Motor neuron (in vitro differentiated cells): ENCODE data around the gene BMP2. TPM values are rescaled to one million over a fixed set of nuclear protein-coding genes. Genes with fewer than 3 reads are reported as not detected.
A peak's percentile ranks its signal among the peaks of the same experiment; 100 is the strongest.

Source experiments
- ATAC-seq, 8 experiments: fragments of 200-7000 bp; cut with Tn5 transposase; replicated peaks in 6 of 8; 2 replicates each; pipeline ENCODE4 v1.8.0; 2021; ENCODE audit warnings: mild to moderate bottlenecking in 8 of 8, moderate library complexity in 8 of 8
- H3K27ac ChIP-seq, 2 donors: fragments of 250-450 bp; sonication (Bioruptor Pico); 2 replicates each; pipeline ENCODE4 v1.9.0; 2021; ENCODE audit warnings: antibody characterized with exemption in 2 of 2, mild to moderate bottlenecking in 2 of 2, moderate library complexity in 1 of 2
- H3K4me1 ChIP-seq, 2 donors: fragments of 250-450 bp; sonication (Bioruptor Pico); replicated peaks in 1 of 2; 2 replicates each; pipeline ENCODE4 v1.6.1; 2021; ENCODE audit warnings: antibody characterized with exemption in 2 of 2, mild to moderate bottlenecking in 2 of 2, moderate library complexity in 1 of 2
- H3K4me3 ChIP-seq, 5 donors: fragments of 250-450 bp; sonication (Bioruptor Pico); 2 replicates each; pipeline ENCODE4 v1.9.0; 2021; ENCODE audit warnings: antibody characterized with exemption in 5 of 5, mild to moderate bottlenecking in 5 of 5, moderate library complexity in 4 of 5
- WGBS, 10 experiments: fragments of 450-650 bp; shearing (Covaris generic); methylation state at CpG; one replicate each; pipeline ENCODE4 v1.0.0; 2022; 5-methylcytosine and 5-hydroxymethylcytosine counted together
- in situ Hi-C, 9 experiments: fragments of 400-800 bp; cut with MboI; loops; one replicate each; pipeline ENCODE4 v1.15.0; 2021; ENCODE audit warnings: low sequenced_read_pairs in 9 of 9, low pct_unique_long_range_greater_than_20kb in 2 of 9; ENCODE audit not compliant: unreplicated experiment in 9 of 9
- total RNA-seq, 8 experiments: library from RNA; unstranded; fragments of 300-600 nt; gene quantifications; 2 replicates each; pipeline versions ENCODE4 v1.2.3 to v1.2.4, GENCODE V29; 2022

Gene BMP2
- total RNA-seq, 8 experiments from 2014 or later: 0.96 to 25.2 (median 3.1) TPM

GRCh38 chr20:6744805-6745204 is 22.7 kb upstream of the BMP2 start:
- Histone ChIP-seq H3K4me1 (no peaks in the 10 kb centered on the region), H3K4me3 (no peak overlapping the region), H3K27ac (no peak overlapping the region)
- WGBS, 10 experiments: 17 to 93% (median 79%) methylated on average over 1 to 4 of the region's 4 CpGs
- in situ Hi-C loops: no loop called here
- ATAC-seq: peak in 1 of 8 experiments; percentile 24

GRCh38 chr20:6746901-6747609 is 20.4 kb upstream of the BMP2 start:
- peak in 3 of 8 experiments; percentile 32 to 76 (median 50) for ATAC-seq
- 0 to 98% (median 80%) methylated on average over 1 to 5 of the region's 6 CpGs; no CpG with 5 or more reads in 1 of the 10 experiments for WGBS, 10 experiments
- in situ Hi-C loops: no loop called here
- Histone ChIP-seq H3K4me1 (no peaks in the 10 kb centered on the region), H3K4me3 (no peak overlapping the region), H3K27ac (no peak overlapping the region)

DNA sequence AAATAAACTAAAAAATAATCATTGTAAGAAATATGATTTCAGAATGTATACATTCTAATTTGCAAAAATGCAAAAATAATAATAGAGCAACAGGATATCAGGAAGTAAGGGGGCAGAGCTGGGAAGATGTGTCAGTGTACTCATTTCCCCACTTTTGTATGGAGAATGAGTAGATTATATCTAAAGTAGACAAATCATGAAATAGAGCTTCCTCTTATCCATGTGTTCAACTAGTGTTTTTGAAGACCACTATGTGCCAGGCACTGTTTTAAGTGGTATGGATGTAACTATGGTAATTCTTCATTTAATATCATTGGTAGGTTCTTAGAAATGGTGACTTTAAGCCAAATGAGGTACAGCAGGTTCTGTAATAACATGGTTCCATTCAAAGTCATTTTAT is 17.0 kb upstream of the BMP2 start:
- H3K4me3 ChIP-seq: no peak overlapping the region
- no peaks in the 10 kb centered on the region for H3K4me1 ChIP-seq
- H3K27ac ChIP-seq: no peak overlapping the region
- ATAC-seq: no peak
- in situ Hi-C loops: loop anchor here in 3 of 9 experiments (25.0 kb wide), 4 partner anchors 488 to 1112 kb away; no protein-coding TSS in a partner anchor

- Histone ChIP-seq H3K4me3 (no peak overlapping the region), H3K27ac (no peak overlapping the region), H3K4me1 (no peaks in the 10 kb centered on the region)
- in situ Hi-C loops: loop anchor here in 3 of 9 experiments (25.0 kb wide), 4 partner anchors 495 to 1105 kb away; no protein-coding TSS in a partner anchor
- WGBS, 10 experiments: 48 to 100% (median 88%) methylated on average over 1 to 4 of the region's 4 CpGs
- ATAC-seq: no peak
These were observed 10.5 kb upstream of the BMP2 start for GRCh38 chr20:6756693-6757595.

DNA sequence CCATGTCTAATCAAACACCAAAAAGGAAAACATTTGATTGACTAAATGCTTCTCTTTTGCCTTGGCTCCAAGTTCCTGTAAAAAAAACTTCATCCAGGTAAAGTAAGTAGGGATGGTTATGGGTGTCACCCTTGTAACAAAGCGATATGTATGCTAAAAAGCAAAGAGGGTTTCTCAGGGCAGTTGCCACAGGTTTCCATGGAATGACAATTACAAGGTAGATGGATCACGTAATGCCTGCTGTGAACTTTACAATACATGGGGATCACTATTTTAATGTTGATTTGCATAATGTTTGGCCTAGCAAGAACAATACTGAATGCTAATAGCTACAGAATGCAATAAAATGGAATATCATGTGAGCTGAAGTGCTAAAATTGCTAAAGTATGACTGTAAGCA is 2.9 kb upstream of the BMP2 start:
- no peak overlapping the region for H3K4me3 ChIP-seq
- H3K4me1 ChIP-seq: peaks cover 0 to 2% of the 10 kb centered on the region in 2 donors
- no peak overlapping the region for H3K27ac ChIP-seq
- 20 to 94% (median 85%) methylated on average over 1 to 2 of the region's 2 CpGs; no CpG with 5 or more reads in 2 of the 10 experiments for WGBS, 10 experiments
- no peak for ATAC-seq
- in situ Hi-C loops: loop anchor here in 3 of 9 experiments (25.0 kb wide), 4 partner anchors 498 to 1098 kb away; no protein-coding TSS in a partner anchor

DNA sequence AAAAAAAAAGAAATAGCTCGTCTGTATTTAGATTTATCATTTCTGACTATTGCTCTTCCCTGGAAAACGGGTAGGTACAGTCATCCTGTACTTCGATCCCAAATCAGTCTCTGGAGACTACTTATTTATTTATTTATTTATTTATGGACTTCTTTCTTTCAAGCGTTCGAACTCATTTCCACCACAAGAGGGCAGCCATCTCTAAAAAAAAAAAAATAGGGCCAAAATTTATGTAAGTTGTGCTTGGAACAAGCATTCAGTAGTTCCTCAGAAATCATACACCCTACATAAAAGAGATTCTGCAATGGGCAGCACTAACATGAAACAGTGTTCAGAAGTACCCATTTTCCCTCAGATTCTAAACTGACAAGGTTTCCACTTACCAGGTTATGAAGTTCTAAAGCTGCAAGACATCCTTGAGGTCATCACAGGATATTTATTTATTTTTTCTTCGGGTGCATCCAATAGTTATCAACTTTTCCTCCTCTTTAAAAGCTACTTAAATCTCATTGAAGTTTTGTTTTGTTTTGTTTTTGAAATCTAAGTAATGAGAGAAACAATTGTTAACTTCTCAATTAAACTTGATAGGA is 1.9 kb upstream of the BMP2 start:
- in situ Hi-C loops: loop anchor here in 3 of 9 experiments (25.0 kb wide), 4 partner anchors 497 to 1097 kb away; no protein-coding TSS in a partner anchor
- 3 to 33% (median 19%) methylated on average over 3 to 6 of the region's 6 CpGs for WGBS, 10 experiments
- Histone ChIP-seq H3K4me3 (no peak overlapping the region), H3K4me1 (peaks cover 0 to 12% of the 10 kb centered on the region in 2 donors), H3K27ac (no peak overlapping the region)
- no peak for ATAC-seq

GRCh38 chr20:6766433-6766832 is 1.1 kb upstream of the BMP2 start:
- in situ Hi-C loops: loop anchor here in 3 of 9 experiments (25.0 kb wide), 4 partner anchors 496 to 1096 kb away; no protein-coding TSS in a partner anchor
- Histone ChIP-seq H3K4me3 (no peak overlapping the region), H3K27ac (no peak overlapping the region), H3K4me1 (peaks cover 3 to 17% of the 10 kb centered on the region in 2 donors)
- 20 to 100% (median 78%) methylated on average over 1 to 9 of the region's 9 CpGs; no CpG with 5 or more reads in 1 of the 10 experiments for WGBS, 10 experiments
- ATAC-seq: no peak

- H3K27ac ChIP-seq: no peak overlapping the region
- in situ Hi-C loops: loop anchor here in 3 of 9 experiments (25.0 kb wide), 4 partner anchors 495 to 1095 kb away; no protein-coding TSS in a partner anchor
- H3K4me1 ChIP-seq: peaks cover 3 to 17% of the 10 kb centered on the region in 2 donors
- 0 to 15% (median 8%) methylated on average over 3 to 7 of the region's 26 CpGs; no CpG with 5 or more reads in 5 of the 10 experiments for WGBS, 10 experiments
- H3K4me3 ChIP-seq: peak overlapping the region; percentile 64 to 88 (median 70)
- ATAC-seq: peak in 1 of 8 experiments; percentile 5
These were observed 355 bp upstream of the BMP2 start for GRCh38 chr20:6767126-6767535.

- H3K27ac ChIP-seq: no peak overlapping the region
- in situ Hi-C loops: loop anchor here in 3 of 9 experiments (25.0 kb wide), 4 partner anchors 494 to 1094 kb away; no protein-coding TSS in a partner anchor
- ATAC-seq: peak in 6 of 8 experiments; percentile 0 to 12 (median 2)
- peak overlapping the region; percentile 64 to 88 (median 70) for H3K4me3 ChIP-seq
- H3K4me1 ChIP-seq: peaks cover 3 to 17% of the 10 kb centered on the region in 2 donors
- WGBS, 10 experiments: 0% methylated on average over 3 of the region's 70 CpGs; no CpG with 5 or more reads in 9 of the 10 experiments
These were observed 998 bp downstream of the BMP2 start for GRCh38 chr20:6768228-6769140.

- peak in 7 of 8 experiments; percentile 9 to 26 (median 21) for ATAC-seq
- in situ Hi-C loops: loop anchor here in 3 of 9 experiments (25.0 kb wide), 4 partner anchors 492 to 1092 kb away; no protein-coding TSS in a partner anchor
- Histone ChIP-seq H3K27ac (no peak overlapping the region), H3K4me3 (peak overlapping the region; percentile 64 to 88 (median 70)), H3K4me1 (peaks cover 3 to 17% of the 10 kb centered on the region in 2 donors)
- 0 to 31% (median 4%) methylated on average over 1 to 12 of the region's 55 CpGs; no CpG with 5 or more reads in 4 of the 10 experiments for WGBS, 10 experiments
These were observed 2.7 kb downstream of the BMP2 start for GRCh38 chr20:6769903-6770785.

- H3K27ac ChIP-seq: no peak overlapping the region
- ATAC-seq: no peak
- 0 to 90% (median 30%) methylated on average over 1 to 3 of the region's 3 CpGs; no CpG with 5 or more reads in 1 of the 10 experiments for WGBS, 10 experiments
- peaks cover 3 to 17% of the 10 kb centered on the region in 2 donors for H3K4me1 ChIP-seq
- H3K4me3 ChIP-seq: peak overlapping the region; percentile 64 to 88 (median 70)
- in situ Hi-C loops: loop anchor here in 3 of 9 experiments (25.0 kb wide), 4 partner anchors 492 to 1092 kb away; no protein-coding TSS in a partner anchor
These were observed 3.3 kb downstream of the BMP2 start for GRCh38 chr20:6770786-6771100.
